H1 (cell line): ENCODE results near the gene KDM1A. TPM values are rescaled to one million over a fixed set of nuclear protein-coding genes. Genes with fewer than 3 reads are reported as not detected.

Source experiments
- CTCF ChIA-PET: fragments of 300-600 bp; sonication (Branson Sonifier 250); formaldehyde crosslinking; loops from one replicate; lab custom pipeline; 2021; ENCODE audit not compliant: partially characterized antibody; lab: Charles Lee
- POLR2A ChIA-PET: fragments of 300-600 bp; sonication (Branson Sonifier 250); formaldehyde crosslinking; loops from one replicate; lab custom pipeline; 2021; ENCODE audit warnings: inconsistent platforms; ENCODE audit not compliant: partially characterized antibody; lab: Charles Lee
- DNase-seq, 2 experiments: peaks; one replicate each; pipeline versions ENCODE4 v3.0.0 to v3.0.0-alpha.2; 2010 to 2022; ENCODE audit warnings: low spot score in 2 of 2, low read depth in 1 of 2, mixed read lengths in 1 of 2
- FAIRE-seq: peaks from 2 replicates; lab custom pipeline; 2011; peaks lifted over from hg19 to GRCh38; lab: Jason Lieb, UNC
- H2AFZ ChIP-seq: 2 replicates; pipeline ENCODE4 v1.8.1; 2012; ENCODE audit warnings: low read length, inconsistent platforms
- H2AK5ac ChIP-seq: 2 replicates; pipeline ENCODE4 v1.6.1; 2013; ENCODE audit warnings: low read depth, low read length
- H2BK120ac ChIP-seq: replicated peaks from 2 replicates; pipeline ENCODE3; 2013; ENCODE audit warnings: low read depth, low read length, inconsistent platforms
- H2BK12ac ChIP-seq: 2 replicates; pipeline ENCODE4 v1.6.1; 2013; ENCODE audit warnings: low read depth, low read length
- H2BK15ac ChIP-seq: 2 replicates; pipeline ENCODE4 v1.6.1; 2013; ENCODE audit warnings: low read length
- H2BK20ac ChIP-seq: 2 replicates; pipeline ENCODE4 v1.6.1; 2013; ENCODE audit warnings: low read length
- H2BK5ac ChIP-seq: 2 replicates; pipeline ENCODE4 v1.6.1; 2013; ENCODE audit warnings: low read depth, low read length
- H3K14ac ChIP-seq: 2 replicates; pipeline ENCODE4 v1.6.1; 2013; ENCODE audit warnings: inconsistent platforms; ENCODE audit not compliant: insufficient read length
- H3K18ac ChIP-seq: 2 replicates; pipeline ENCODE4 v1.6.1; 2013; ENCODE audit warnings: low read length; ENCODE audit errors: extremely low read depth
- H3K23ac ChIP-seq: 2 replicates; pipeline ENCODE4 v1.6.1; 2013; ENCODE audit warnings: inconsistent platforms; ENCODE audit not compliant: insufficient read length
- H3K23me2 ChIP-seq: 2 replicates; pipeline ENCODE4 v1.6.1; 2013; ENCODE audit warnings: low read depth, low read length
- H3K27ac ChIP-seq: 2 replicates; pipeline ENCODE4 v1.6.1; 2011; ENCODE audit warnings: low read depth, low read length, inconsistent platforms
- H3K27me3 ChIP-seq, 4 experiments: replicated peaks in 1 of 4; 1 replicate in 1 of 4; 2 replicates in 3 of 4; pipeline versions ENCODE4 v1.6.1 to v1.8.1; 2011 to 2013; ENCODE audit warnings: low read length in 3 of 4, mild to moderate bottlenecking in 3 of 4, inconsistent platforms in 2 of 4, mixed read lengths in 2 of 4, moderate library complexity in 1 of 4; ENCODE audit not compliant: control insufficient read depth in 3 of 4, insufficient read depth in 3 of 4; ENCODE audit errors: extremely low read depth in 1 of 4
- H3K36me3 ChIP-seq, 4 experiments: 2 replicates each; pipeline versions ENCODE4 v1.6.1 to v1.8.1; 2011 to 2013; ENCODE audit warnings: mild to moderate bottlenecking in 4 of 4, low read length in 3 of 4, moderate library complexity in 2 of 4, control low read depth in 1 of 4, inconsistent platforms in 1 of 4; ENCODE audit not compliant: insufficient read depth in 4 of 4, control insufficient read depth in 2 of 4
- H3K4ac ChIP-seq: replicated peaks from 2 replicates; pipeline ENCODE3; 2013; ENCODE audit warnings: low read length, low read depth, mixed read lengths, inconsistent platforms; ENCODE audit not compliant: insufficient read length
- H3K4me1 ChIP-seq, 4 experiments: replicated peaks in 1 of 4; 1 replicate in 1 of 4; 2 replicates in 3 of 4; pipeline versions ENCODE4 v1.6.1 to v1.8.1; 2011 to 2013; ENCODE audit warnings: low read length in 3 of 4, inconsistent platforms in 2 of 4, mixed read lengths in 1 of 4; ENCODE audit not compliant: insufficient read depth in 4 of 4, control insufficient read depth in 3 of 4
- H3K4me2 ChIP-seq, 2 experiments: 2 replicates each; pipeline versions ENCODE4 v1.6.1 to v1.8.1; 2011 to 2013; ENCODE audit warnings: low read depth in 2 of 2, low read length in 2 of 2, control low read depth in 1 of 2, inconsistent platforms in 1 of 2, mild to moderate bottlenecking in 1 of 2; ENCODE audit not compliant: insufficient read depth in 1 of 2
- H3K4me3 ChIP-seq, 4 experiments: fragments of 200-600, 300-600 bp in 1 of 4; sonication (generic), shearing (Covaris generic), sonication (Bioruptor Twin) in 1 of 4; 2 replicates each; pipeline versions ENCODE4 v1.5.1 to v1.8.1; 2011 to 2016; ENCODE audit warnings: low read length in 4 of 4, low read depth in 3 of 4, control low read depth in 2 of 4, inconsistent platforms in 2 of 4, mild to moderate bottlenecking in 2 of 4, mixed read lengths in 1 of 4, moderate library complexity in 1 of 4; ENCODE audit not compliant: insufficient read depth in 2 of 4; ENCODE audit errors: extremely low read depth in 1 of 4
- H3K56ac ChIP-seq: replicated peaks from 2 replicates; pipeline ENCODE3; 2013; ENCODE audit warnings: low read depth, mild to moderate bottlenecking, mixed read lengths, low read length, inconsistent platforms; ENCODE audit not compliant: insufficient read length
- H3K79me1 ChIP-seq: 2 replicates; pipeline ENCODE4 v1.6.1; 2013; ENCODE audit warnings: low read depth, low read length, control low read depth
- H3K79me2 ChIP-seq, 2 experiments: 2 replicates each; pipeline versions ENCODE4 v1.6.1 to v1.8.1; 2012 to 2013; ENCODE audit warnings: low read length in 2 of 2, mild to moderate bottlenecking in 2 of 2, inconsistent platforms in 1 of 2; ENCODE audit not compliant: insufficient read depth in 2 of 2, control insufficient read depth in 1 of 2
- H3K9ac ChIP-seq, 4 experiments: replicated peaks in 1 of 4; 1 replicate in 1 of 4; 2 replicates in 3 of 4; pipeline versions ENCODE4 v1.6.1 to v1.8.1; 2011 to 2013; ENCODE audit warnings: low read depth in 3 of 4, low read length in 3 of 4, control low read depth in 2 of 4, mild to moderate bottlenecking in 2 of 4, moderate library complexity in 2 of 4, inconsistent platforms in 1 of 4; ENCODE audit errors: extremely low read depth in 1 of 4
- H3K9me3 ChIP-seq, 2 experiments: 2 replicates each; pipeline versions ENCODE4 v1.6.1 to v1.8.1; 2012 to 2013; ENCODE audit warnings: mild to moderate bottlenecking in 2 of 2, moderate library complexity in 2 of 2, control low read depth in 1 of 2, inconsistent platforms in 1 of 2, low read depth in 1 of 2, low read length in 1 of 2, mixed read lengths in 1 of 2; ENCODE audit not compliant: insufficient read depth in 2 of 2
- H4K20me1 ChIP-seq, 2 experiments: replicated peaks in 1 of 2; 2 replicates each; pipeline versions ENCODE3 to v1.8.1; 2011 to 2013; ENCODE audit warnings: inconsistent platforms in 2 of 2, low read length in 2 of 2, mild to moderate bottlenecking in 1 of 2; ENCODE audit not compliant: insufficient read depth in 2 of 2, control insufficient read depth in 1 of 2
- H4K5ac ChIP-seq: 2 replicates; pipeline ENCODE4 v1.6.1; 2013; ENCODE audit warnings: low read length, low read depth, mixed read lengths, inconsistent platforms; ENCODE audit not compliant: insufficient read length
- H4K8ac ChIP-seq: 2 replicates; pipeline ENCODE4 v1.8.0; 2013; ENCODE audit warnings: mild to moderate bottlenecking, moderate library complexity, low read length, inconsistent platforms; ENCODE audit not compliant: insufficient read depth; ENCODE audit errors: extremely low read depth
- H4K91ac ChIP-seq: replicated peaks from 2 replicates; pipeline ENCODE3; 2013; ENCODE audit warnings: low read length, mixed read lengths, inconsistent platforms; ENCODE audit not compliant: insufficient read length
- BACH1 ChIP-seq: IDR thresholded peaks from 2 replicates; pipeline ENCODE4 v1.6.1; 2012; ENCODE audit warnings: low read length, improper control_type of control experiment
- BCL11A ChIP-seq, 2 experiments: IDR thresholded peaks; one replicate each; pipeline ENCODE4 v1.6.1; 2011; ENCODE audit warnings: low read depth in 2 of 2, low read length in 2 of 2, mild to moderate bottlenecking in 2 of 2
- CEBPB ChIP-seq: IDR thresholded peaks from 2 replicates; pipeline ENCODE4 v1.6.1; 2012; ENCODE audit warnings: low read depth, low read length
- CREB1 ChIP-seq: IDR thresholded peaks from 2 replicates; pipeline ENCODE4 v1.6.1; 2012; ENCODE audit warnings: inconsistent platforms
- EP300 ChIP-seq, 2 experiments: IDR thresholded peaks; 1 replicate in 1 of 2; 2 replicates in 1 of 2; pipeline ENCODE4 v1.6.1; 2011 to 2012; ENCODE audit warnings: low read depth in 2 of 2, low read length in 2 of 2, mild to moderate bottlenecking in 2 of 2, borderline replicate concordance in 1 of 2, inconsistent platforms in 1 of 2, moderate library complexity in 1 of 2
- EZH2 ChIP-seq: fragments of 200-600 bp; sonication (generic); IDR thresholded peaks from 2 replicates; pipeline ENCODE4 v1.7.1; 2012; ENCODE audit warnings: low read depth, mild to moderate bottlenecking, moderate library complexity, low read length, inconsistent platforms; ENCODE audit not compliant: severe bottlenecking
- RXRA ChIP-seq: IDR thresholded peaks from 2 replicates; pipeline ENCODE4 v1.6.1; 2011; ENCODE audit warnings: low read depth, mild to moderate bottlenecking, low read length, moderate library complexity; ENCODE audit not compliant: insufficient read depth
- SP4 ChIP-seq: IDR thresholded peaks from 2 replicates; pipeline ENCODE4 v1.6.1; 2012; ENCODE audit warnings: low read length, inconsistent platforms
- SUZ12 ChIP-seq: fragments of 200-600 bp; sonication (generic); IDR thresholded peaks from 2 replicates; pipeline ENCODE4 v1.6.1; 2012; ENCODE audit warnings: mild to moderate bottlenecking, inconsistent platforms, low read length, moderate library complexity, mixed read lengths
- TBP ChIP-seq: IDR thresholded peaks from 2 replicates; pipeline ENCODE4 v1.6.1; 2011; ENCODE audit warnings: low read depth, low read length, improper control_type of control experiment
- WGBS, 2 experiments: shearing (Covaris generic) in 1 of 2; methylation state at CpG; one replicate each; pipeline versions ENCODE4 v1.1.6 to v1.1.7; 2013 to 2015; ENCODE audit warnings: low lambda C conversion rate in 2 of 2, mixed read lengths in 2 of 2, inconsistent platforms in 1 of 2, low coverage in 1 of 2, missing lambda C conversion rate in 1 of 2; ENCODE audit not compliant: insufficient replicate concordance in 2 of 2, insufficient coverage in 1 of 2, insufficient read length in 1 of 2; ENCODE audit errors: extremely low coverage in 1 of 2, missing lambda C conversion rate in 1 of 2; 5-methylcytosine and 5-hydroxymethylcytosine counted together
- polyA plus RNA-seq, 7 experiments: library from polyadenylated mRNA; depleted of rRNA in 3 of 7; stranded (reverse) in 5 of 7; unstranded in 2 of 7; fragments of >200 nt in 5 of 7; fragments of 200-250 nt in 2 of 7; gene quantifications; 1 replicate in 5 of 7; 2 replicates in 1 of 7; 4 replicates in 1 of 7; pipeline versions ENCODE4 v1.2.1 to v1.2.3, GENCODE V29; 2011 to 2013; ENCODE audit warnings: missing spikeins in 2 of 7, mixed read lengths in 2 of 7
- total RNA-seq: library from RNA; stranded (reverse); fragmentation: NEBNext Ultra II Directional; extraction: Animal tissue kit (Norgen Biotek cat#: 25700); gene quantifications from 2 replicates; pipeline ENCODE4 v1.2.1, GENCODE V29; 2021
- TF ChIP-seq, protein P1 (sequence below): IDR thresholded peaks from 2 replicates; pipeline ENCODE4 v1.6.1; 2012; ENCODE audit warnings: low read length, inconsistent platforms

Gene KDM1A
- total and polyA plus RNA-seq, 2 of the 8 experiments (the other 6 are each of a cell fraction or from before 2014, with no cell fraction given), result 216 to 275 TPM

DNA sequence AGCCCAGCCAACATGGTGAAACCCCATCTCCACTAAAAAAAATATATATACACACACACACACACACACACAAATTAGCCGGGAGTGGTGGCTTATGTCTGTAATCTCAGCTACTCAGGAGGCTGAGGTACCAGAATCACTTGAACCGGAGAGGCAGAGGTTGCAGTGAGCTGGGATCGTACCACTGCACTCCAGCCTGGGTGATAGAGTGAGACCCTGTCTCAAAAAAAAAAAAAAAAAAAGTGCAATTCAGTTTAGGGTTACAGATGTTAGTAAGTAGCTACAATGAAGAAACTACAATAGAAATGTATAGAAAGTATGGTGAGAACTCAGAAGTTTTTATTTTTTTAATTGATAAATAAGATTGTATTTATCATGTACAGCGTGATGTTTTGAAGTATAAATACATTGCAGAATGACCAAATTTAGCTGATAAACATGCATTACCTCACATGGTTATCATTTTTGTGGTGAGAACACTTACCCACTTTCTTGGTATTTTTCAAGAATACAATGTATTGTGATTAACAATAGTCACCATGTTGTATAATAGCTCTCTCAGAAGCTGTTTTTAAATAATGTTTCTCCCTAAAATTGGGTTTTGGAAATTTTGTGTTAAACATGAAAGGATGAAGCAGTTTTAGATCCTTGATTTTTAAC lies 17.9 kb downstream of the KDM1A start:
- Histone ChIP-seq H3K14ac (no peak overlapping the region), H2AFZ (no peak overlapping the region), H3K36me3 (peaks cover 0 to 6% (median 0%) of the 10 kb centered on the region in 4 experiments; a peak in 1 of 8 replicates), H3K9me3 (no peaks in the 10 kb centered on the region), H3K4me1 (peaks cover 0 to 11% (median 5%) of the 10 kb centered on the region in 4 experiments; a peak in 3 of 7 replicates), H2BK5ac (no peak overlapping the region), H2BK120ac (no peak overlapping the region), H3K4me2 (no peak overlapping the region), H3K18ac (no peak overlapping the region), H4K5ac (no peak overlapping the region), H2BK15ac (no peak overlapping the region), H4K8ac (no peak overlapping the region), H3K4me3 (no peak overlapping the region), H2BK12ac (no peak overlapping the region), H3K23me2 (no peaks in the 10 kb centered on the region), H3K79me1 (no peaks in the 10 kb centered on the region), H3K23ac (no peak overlapping the region), H3K79me2 (peaks cover 19 to 99% of the 10 kb centered on the region in 2 experiments), H2AK5ac (no peak overlapping the region), H3K56ac (no peak overlapping the region), H2BK20ac (no peak overlapping the region), H3K4ac (no peak overlapping the region), H4K20me1 (peaks cover 11 to 26% of the 10 kb centered on the region in 2 experiments), H3K27me3 (no peaks in the 10 kb centered on the region), H3K27ac (no peak overlapping the region), H4K91ac (no peak overlapping the region), H3K9ac (no peak overlapping the region)
- FAIRE-seq (no peak), DNase-seq (no peak)
- WGBS, 2 experiments, result 97 to 100% methylated on average over 1 to 4 of the region's 4 CpGs
- CTCF ChIA-PET, result interaction anchor here (0.6 to 1.9 kb wide), 4 partner anchors 11 to 23 kb away, joined by 3 to 6 read pairs (median 3); no protein-coding TSS in a partner anchor
- POLR2A ChIA-PET, result interaction anchor here (0.6 to 2.3 kb wide), 3 partner anchors 10 to 17 kb away, joined by 3 to 18 read pairs (median 7); partner anchors contain the start of gene KDM1A
- no peak for TF ChIP-seq RXRA
- no peak for TF ChIP-seq EZH2
- no peak for TF ChIP-seq TBP
- no peak for TF ChIP-seq BCL11A (IDR thresholded peaks at IDR 0.05; ENCODE audit: low read depth in 2 of 2, low read length in 2 of 2)
- no peak for TF ChIP-seq SUZ12
- TF ChIP-seq CREB1, result no peak
- no peak for TF ChIP-seq BACH1
- TF ChIP-seq, protein P1, sequence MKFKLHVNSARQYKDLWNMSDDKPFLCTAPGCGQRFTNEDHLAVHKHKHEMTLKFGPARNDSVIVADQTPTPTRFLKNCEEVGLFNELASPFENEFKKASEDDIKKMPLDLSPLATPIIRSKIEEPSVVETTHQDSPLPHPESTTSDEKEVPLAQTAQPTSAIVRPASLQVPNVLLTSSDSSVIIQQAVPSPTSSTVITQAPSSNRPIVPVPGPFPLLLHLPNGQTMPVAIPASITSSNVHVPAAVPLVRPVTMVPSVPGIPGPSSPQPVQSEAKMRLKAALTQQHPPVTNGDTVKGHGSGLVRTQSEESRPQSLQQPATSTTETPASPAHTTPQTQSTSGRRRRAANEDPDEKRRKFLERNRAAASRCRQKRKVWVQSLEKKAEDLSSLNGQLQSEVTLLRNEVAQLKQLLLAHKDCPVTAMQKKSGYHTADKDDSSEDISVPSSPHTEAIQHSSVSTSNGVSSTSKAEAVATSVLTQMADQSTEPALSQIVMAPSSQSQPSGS, result no peak
- no peak for TF ChIP-seq CEBPB
- TF ChIP-seq EP300 (IDR thresholded peaks at IDR 0.05; ENCODE audit: borderline replicate concordance in 1 of 2, low read depth in 2 of 2, low read length in 2 of 2), result no peak
- TF ChIP-seq SP4, result no peak
